Inflammatory macrophage treated with lipopolysaccharide for 1 hour (primary cell): ENCODE results near the gene GALNT15.

Source experiments
- DNase-seq, 2 donors: peaks; one replicate each; pipeline ENCODE4 v3.0.0-alpha.2; 2020 to 2022

The GALNT15 gene

DNA sequence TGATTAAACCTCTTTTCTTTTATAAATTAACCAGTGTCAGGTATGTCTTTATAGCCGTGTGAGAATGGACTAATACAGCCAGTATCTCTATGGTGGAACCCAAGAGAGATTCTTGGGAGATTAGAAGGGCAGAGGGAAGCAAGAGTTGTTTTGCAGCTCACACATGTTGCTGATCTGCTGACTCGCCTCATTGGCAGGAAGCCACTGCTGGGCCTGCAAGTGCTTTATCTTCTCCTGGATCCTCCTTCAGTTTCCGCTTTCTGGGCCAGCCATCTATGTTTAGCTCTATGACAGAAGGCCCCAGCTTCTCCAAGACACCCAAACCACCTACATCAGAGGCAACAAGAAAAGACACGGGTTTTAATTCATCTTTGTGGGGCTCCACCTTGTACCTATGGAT is 23.4 kb upstream of the GALNT15 start:
- peak; percentile 7 to 49 for DNase-seq

DNA sequence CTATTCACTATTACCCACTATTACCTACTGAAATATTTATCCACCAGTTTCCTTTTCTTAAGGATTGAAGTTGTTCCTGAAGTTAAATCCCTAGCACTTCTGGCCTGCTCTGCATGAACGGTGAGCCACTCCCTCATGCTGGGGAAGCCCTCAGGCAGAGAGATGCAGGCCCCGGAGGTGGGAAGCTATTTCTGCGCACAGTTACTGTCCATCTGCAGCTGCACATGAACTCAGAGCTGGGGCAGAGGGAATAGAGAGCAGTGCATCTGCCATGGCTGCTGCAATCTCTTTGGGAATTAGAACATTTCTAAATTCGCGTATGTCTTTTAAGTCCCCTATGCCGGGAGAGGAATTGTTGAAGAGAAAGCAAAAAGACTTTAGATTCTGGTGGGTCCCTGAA is 6.3 kb upstream of the GALNT15 start:
- DNase-seq, result no peak

GRCh38 chr3:16171009-16171408 is 3.5 kb upstream of the GALNT15 start:
- no peak for DNase-seq

GRCh38 chr3:16171825-16172224 is 2.7 kb upstream of the GALNT15 start:
- no peak for DNase-seq

DNA sequence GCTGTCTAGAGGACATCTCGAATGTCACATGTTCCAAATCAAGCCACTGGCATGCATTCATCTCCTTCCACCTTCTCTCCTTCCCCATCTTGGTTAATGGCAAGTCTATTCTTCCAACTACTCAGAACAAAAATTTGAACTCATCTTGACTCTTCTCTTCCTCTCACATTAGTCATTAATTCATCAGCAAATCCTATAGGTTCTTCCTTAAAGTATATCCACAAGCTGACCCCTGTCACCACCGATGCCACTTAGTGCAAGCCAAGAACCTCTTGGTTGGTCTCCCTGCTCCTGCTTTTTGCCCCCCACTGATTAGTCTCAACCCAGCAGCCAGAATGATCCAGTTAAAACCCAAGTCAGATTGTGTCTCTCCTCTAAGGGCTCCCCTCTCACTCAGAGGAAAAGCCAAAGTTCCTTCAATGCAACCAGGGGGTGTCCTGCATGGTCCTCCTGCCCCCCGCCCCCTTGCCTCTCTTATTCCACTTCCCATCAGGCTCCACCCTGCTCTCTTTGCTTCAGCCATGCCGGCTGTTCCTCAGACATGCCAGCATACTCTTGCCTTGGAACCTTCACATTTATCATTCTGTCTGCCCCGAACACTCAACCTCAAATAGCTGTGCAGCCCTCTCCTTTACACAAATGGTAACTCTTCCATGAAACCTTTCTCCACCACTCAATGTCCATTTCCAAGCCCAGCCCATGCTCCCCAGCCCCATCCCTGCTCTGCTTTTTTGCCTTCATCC is 1.0 kb upstream of the GALNT15 start:
- DNase-seq, result no peak

GRCh38 chr3:16174026-16174355 is 489 bp upstream of the GALNT15 start:
- DNase-seq, result no peak

DNA sequence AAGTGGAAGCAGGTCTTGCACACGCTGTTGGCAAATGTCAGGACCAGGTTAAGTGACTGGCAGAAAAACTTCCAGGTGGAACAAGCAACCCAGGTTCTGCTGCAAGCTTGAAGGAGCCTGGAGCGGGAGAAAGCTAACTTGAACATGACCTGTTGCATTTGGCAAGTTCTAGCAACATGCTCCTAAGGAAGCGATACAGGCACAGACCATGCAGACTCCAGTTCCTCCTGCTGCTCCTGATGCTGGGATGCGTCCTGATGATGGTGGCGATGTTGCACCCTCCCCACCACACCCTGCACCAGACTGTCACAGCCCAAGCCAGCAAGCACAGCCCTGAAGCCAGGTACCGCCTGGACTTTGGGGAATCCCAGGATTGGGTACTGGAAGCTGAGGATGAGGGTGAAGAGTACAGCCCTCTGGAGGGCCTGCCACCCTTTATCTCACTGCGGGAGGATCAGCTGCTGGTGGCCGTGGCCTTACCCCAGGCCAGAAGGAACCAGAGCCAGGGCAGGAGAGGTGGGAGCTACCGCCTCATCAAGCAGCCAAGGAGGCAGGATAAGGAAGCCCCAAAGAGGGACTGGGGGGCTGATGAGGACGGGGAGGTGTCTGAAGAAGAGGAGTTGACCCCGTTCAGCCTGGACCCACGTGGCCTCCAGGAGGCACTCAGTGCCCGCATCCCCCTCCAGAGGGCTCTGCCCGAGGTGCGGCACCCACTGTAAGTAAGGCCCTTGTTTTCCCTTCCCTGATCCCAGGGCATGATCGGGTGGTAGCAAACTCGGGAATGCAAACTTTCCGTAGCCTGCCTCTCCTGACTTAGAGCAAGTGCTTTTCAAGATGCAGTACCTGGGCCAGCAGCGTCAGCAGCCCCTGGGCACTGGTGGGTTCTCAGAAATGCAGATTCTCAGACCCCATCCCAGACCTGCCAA is 759 bp downstream of the GALNT15 start:
- DNase-seq, result no peak

DNA sequence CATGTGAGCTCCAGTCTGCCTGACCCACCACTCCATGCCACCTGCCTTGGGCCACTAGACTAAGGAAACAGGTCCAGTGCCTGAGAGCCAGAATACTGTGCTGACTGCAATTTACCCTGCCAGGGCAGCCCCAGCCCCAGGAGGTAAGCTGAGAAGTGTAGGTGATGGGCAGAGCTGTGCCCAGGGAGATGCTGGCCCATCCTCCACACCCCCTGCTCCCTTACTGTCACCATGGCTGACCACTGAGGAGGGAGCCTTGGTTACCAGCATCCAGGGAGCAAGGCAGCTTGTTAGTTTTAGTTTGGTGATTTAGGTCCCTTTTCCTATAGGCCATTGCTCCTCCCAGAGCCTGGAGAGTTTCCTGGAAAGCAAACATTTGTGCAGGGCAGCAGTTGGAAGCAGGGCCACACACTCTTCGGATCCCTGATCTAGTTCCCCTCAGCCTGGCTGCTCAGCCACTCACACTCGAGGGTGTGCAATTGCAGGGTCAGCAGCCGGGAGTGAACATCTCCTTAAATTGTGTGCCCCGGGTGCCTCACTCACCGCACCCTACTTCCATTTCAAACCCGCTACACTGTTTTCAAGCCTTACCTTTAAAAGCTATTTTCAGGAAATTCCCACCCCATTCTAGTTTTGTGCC is 2.0 kb downstream of the GALNT15 start:
- no peak for DNase-seq

GRCh38 chr3:16177382-16177781 is 2.9 kb downstream of the GALNT15 start:
- DNase-seq, result no peak

- DNase-seq, result peak; percentile 16 to 78
Observed at GRCh38 chr3:16177962-16178627, 3.6 kb downstream of the GALNT15 start.

- no peak for DNase-seq
Observed at GRCh38 chr3:16178628-16178988, 4.1 kb downstream of the GALNT15 start.

GRCh38 chr3:16179261-16179660 is 4.8 kb downstream of the GALNT15 start:
- no peak for DNase-seq

- no peak for DNase-seq
Observed at GRCh38 chr3:16179771-16180736, 5.6 kb downstream of the GALNT15 start.

DNA sequence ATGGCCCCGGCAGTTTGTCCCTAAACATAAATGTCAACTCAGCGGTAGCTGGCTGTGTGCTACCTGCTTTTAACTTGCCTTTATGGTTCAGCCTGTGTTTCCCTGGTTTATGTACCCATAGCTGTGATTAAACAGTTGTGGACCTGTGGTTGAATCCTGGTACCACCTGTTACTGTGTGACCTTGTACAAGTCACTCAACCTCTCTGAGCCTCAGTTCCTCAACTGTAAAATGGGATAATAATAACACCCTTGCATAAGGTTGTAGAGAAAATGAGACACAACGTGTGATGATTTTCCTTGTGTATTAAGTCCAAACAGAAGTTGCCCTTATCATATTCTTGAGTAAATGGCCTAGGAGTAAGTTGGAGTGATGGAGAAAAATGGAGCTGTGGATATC is 6.3 kb downstream of the GALNT15 start:
- no peak for DNase-seq

GRCh38 chr3:16181361-16181760 is 6.9 kb downstream of the GALNT15 start:
- peak; percentile 79 to 81 for DNase-seq

DNA sequence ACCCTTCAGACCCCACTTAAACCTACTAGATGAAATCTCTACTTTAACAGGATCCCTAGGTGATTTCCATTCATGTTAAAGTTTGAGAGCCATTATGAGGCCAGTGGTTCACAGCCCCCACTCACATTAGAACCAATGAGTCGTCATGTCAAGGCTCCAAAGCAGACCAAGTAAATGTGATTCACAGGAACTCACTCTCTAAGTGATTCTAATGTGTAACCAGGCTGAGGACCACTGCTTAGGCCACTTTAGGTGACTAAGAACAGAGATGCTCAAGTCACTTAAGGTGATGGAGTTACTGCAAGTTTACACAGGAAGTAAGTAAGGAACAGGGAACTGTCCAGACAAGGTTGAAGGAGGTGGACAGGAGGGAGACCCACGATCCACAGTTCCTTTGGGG is 7.7 kb downstream of the GALNT15 start:
- no peak for DNase-seq

GRCh38 chr3:16182612-16183011 is 8.1 kb downstream of the GALNT15 start:
- no peak for DNase-seq

GRCh38 chr3:16183082-16183481 is 8.6 kb downstream of the GALNT15 start:
- DNase-seq, result no peak

- DNase-seq, result no peak
Observed at GRCh38 chr3:16183601-16184270, 9.3 kb downstream of the GALNT15 start.

GRCh38 chr3:16186086-16186485 is 11.6 kb downstream of the GALNT15 start:
- DNase-seq, result no peak

GRCh38 chr3:16186565-16186964 is 12.1 kb downstream of the GALNT15 start:
- DNase-seq, result no peak
